ENCODE results near the gene CBL. TPM values are rescaled to one million over a fixed set of nuclear protein-coding genes. Genes with fewer than 3 reads are reported as not detected.

CBL gene
- total RNA-seq, 1 experiment from 2014 or later: 52.7 TPM

DNA sequence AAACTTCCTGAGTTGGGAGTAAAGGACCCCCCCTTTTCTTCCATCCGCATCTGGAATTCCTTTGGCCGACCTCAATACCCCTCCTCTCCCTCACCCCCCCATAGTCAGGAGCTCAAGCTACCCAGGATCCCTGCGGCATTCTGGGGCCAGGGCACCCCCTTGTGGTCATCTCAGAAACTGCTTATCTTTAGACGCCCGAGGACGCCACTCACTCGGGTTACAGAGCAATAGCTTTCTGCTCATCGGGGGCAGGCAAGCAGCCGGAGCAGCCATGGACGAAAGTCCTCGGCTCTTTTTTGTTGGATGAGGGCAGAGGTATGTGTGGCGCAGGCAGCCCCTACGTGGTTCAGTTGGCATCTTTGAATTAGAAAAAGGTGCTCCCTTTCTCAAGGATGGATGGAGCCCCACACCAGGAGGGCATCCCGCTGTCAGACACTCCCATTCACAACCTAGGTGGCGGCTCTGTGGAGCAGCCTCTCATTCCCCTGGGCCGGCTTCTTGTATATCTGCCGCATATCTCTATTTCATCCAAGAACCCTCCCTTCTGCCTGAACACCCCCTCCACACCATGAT is 132.3 kb downstream of the CBL start:
- CTCF ChIA-PET: interaction anchor here (0.5 to 7.8 kb wide), 38 partner anchors 10 to 1846 kb away, joined by 3 to 220 read pairs (median 7); partner anchors contain the start of genes CBL, DPAGT1, HINFP and MCAM
- Histone ChIP-seq H3K4me3 (ENCODE audit: low read depth, low read length) (no peak overlapping the region), H3K9me3 (no peaks in the 10 kb centered on the region), H3K4me1 (peaks cover 37% of the 10 kb centered on the region), H3K27me3 (replicated peaks; ENCODE audit: control insufficient read depth, insufficient read depth, low read length) (no peaks in the 10 kb centered on the region; the same call in 1 of the 2 replicates), H3K36me3 (ENCODE audit: control insufficient read depth, insufficient read depth, low read length) (0 out of 2 replicates have a peak, but pooled peaks cover 1% of the 10 kb centered on the region)
- TF ChIP-seq CTCF (IDR thresholded peaks at IDR 0.05; ENCODE audit: insufficient read depth in 1 of 2, low read depth in 1 of 2, low read length in 1 of 2, severe bottlenecking in 1 of 2, unreplicated experiment in 1 of 2): peak; percentile 91 to 96
- DNase-seq: peak in 1 of 2 experiments; percentile 90
- H3K9me3 Mint-ChIP-seq (ENCODE audit: unreplicated experiment): no peaks in the 10 kb centered on the region
- intact Hi-C loops (cut with micrococcal nuclease; ENCODE audit: unreplicated experiment): loop anchor here (1.0 kb wide), 3 partner anchors 17 to 36 kb away; no protein-coding TSS in a partner anchor
- H3K27me3 Mint-ChIP-seq (ENCODE audit: insufficient read depth, unreplicated experiment): peaks cover 3% of the 10 kb centered on the region
- peaks cover 29% of the 10 kb centered on the region for H3K4me1 Mint-ChIP-seq (ENCODE audit: low read depth, unreplicated experiment)
- H3K27ac Mint-ChIP-seq (ENCODE audit: unreplicated experiment): no peak overlapping the region
- H3K36me3 Mint-ChIP-seq (ENCODE audit: insufficient read depth, unreplicated experiment): peaks cover 22% of the 10 kb centered on the region
- POLR2A ChIA-PET: interaction anchor here (0.5 to 1.6 kb wide), 7 partner anchors 14 to 1291 kb away, joined by 3 to 18 read pairs (median 4); no protein-coding TSS in a partner anchor
- no TSS peak for BruUV-seq (replicated peaks)
- H3K4me3 Mint-ChIP-seq (ENCODE audit: unreplicated experiment): peak overlapping the region; percentile 69

GRCh38 chr11:119338965-119339588 is 132.9 kb downstream of the CBL start:
- peaks cover 18% of the 10 kb centered on the region for H3K36me3 Mint-ChIP-seq (ENCODE audit: insufficient read depth, unreplicated experiment)
- intact Hi-C loops (cut with micrococcal nuclease; ENCODE audit: unreplicated experiment): loop anchor here (1.0 kb wide), 3 partner anchors 18 to 35 kb away; no protein-coding TSS in a partner anchor
- DNase-seq: no peak
- Histone ChIP-seq H3K4me1 (peaks cover 37% of the 10 kb centered on the region), H3K36me3 (ENCODE audit: control insufficient read depth, insufficient read depth, low read length) (0 out of 2 replicates have a peak, but pooled peaks cover 1% of the 10 kb centered on the region), H3K27me3 (replicated peaks; ENCODE audit: control insufficient read depth, insufficient read depth, low read length) (no peaks in the 10 kb centered on the region; the same call in 1 of the 2 replicates), H3K4me3 (ENCODE audit: low read depth, low read length) (peak overlapping the region; percentile 45; the same call in 1 of the 2 replicates), H3K9me3 (no peaks in the 10 kb centered on the region)
- no peak overlapping the region for H3K27ac Mint-ChIP-seq (ENCODE audit: unreplicated experiment)
- BruUV-seq (replicated peaks): no TSS peak
- peaks cover 29% of the 10 kb centered on the region for H3K4me1 Mint-ChIP-seq (ENCODE audit: low read depth, unreplicated experiment)
- peak overlapping the region; percentile 69 for H3K4me3 Mint-ChIP-seq (ENCODE audit: unreplicated experiment)
- TF ChIP-seq CTCF (IDR thresholded peaks at IDR 0.05; ENCODE audit: insufficient read depth in 1 of 2, low read depth in 1 of 2, low read length in 1 of 2, severe bottlenecking in 1 of 2, unreplicated experiment in 1 of 2): no peak
- no peaks in the 10 kb centered on the region for H3K9me3 Mint-ChIP-seq (ENCODE audit: unreplicated experiment)
- CTCF ChIA-PET: interaction anchor here (0.5 to 7.8 kb wide), 28 partner anchors 8 to 966 kb away, joined by 3 to 220 read pairs (median 8); partner anchors contain the start of genes CBL, HINFP, MCAM and NHERF4
- POLR2A ChIA-PET: interaction anchor here (1.2 to 1.6 kb wide), 3 partner anchors 22 to 29 kb away, joined by 3 to 7 read pairs (median 4); no protein-coding TSS in a partner anchor
- H3K27me3 Mint-ChIP-seq (ENCODE audit: insufficient read depth, unreplicated experiment): peaks cover 3% of the 10 kb centered on the region
